Thyroid gland (tissue), 4 donors: ENCODE data around the gene MLF2. TPM values are rescaled to one million over a fixed set of nuclear protein-coding genes. Genes with fewer than 3 reads are reported as not detected.

Source experiments
- DNase-seq, 2 donors: peaks; one replicate each; pipeline ENCODE4 v3.0.0-alpha.2; 2019
- H3K27ac ChIP-seq, 3 donors: fragments of 200-600 bp; sonication (generic); 1 replicate in 2 of 3; 2 replicates in 1 of 3; pipeline ENCODE4 v1.5.1; 2016 to 2019; ENCODE audit warnings: mild to moderate bottlenecking in 1 of 3, moderate library complexity in 1 of 3
- H3K27me3 ChIP-seq: fragments of 200-600 bp; sonication (generic); one replicate; pipeline ENCODE4 v1.5.1; 2019
- H3K36me3 ChIP-seq, 2 donors: fragments of 200-600 bp; sonication (generic); one replicate each; pipeline ENCODE4 v1.5.1; 2016 to 2019
- H3K4me1 ChIP-seq, 2 donors: fragments of 200-600 bp; sonication (generic); one replicate each; pipeline ENCODE4 v1.5.1; 2017 to 2019
- H3K4me3 ChIP-seq, 3 donors: fragments of 200-600 bp; sonication (generic); replicated peaks in 1 of 3; 1 replicate in 2 of 3; 2 replicates in 1 of 3; pipeline ENCODE4 v1.5.1; 2016; ENCODE audit warnings: mild to moderate bottlenecking in 1 of 3
- H3K9me3 ChIP-seq: fragments of 200-600 bp; sonication (generic); one replicate; pipeline ENCODE4 v1.5.1; 2017
- POLR2A ChIP-seq, 2 donors: fragments of 450-650 bp; IDR thresholded peaks; one replicate each; pipeline ENCODE4 v1.6.1; 2017; ENCODE audit warnings: antibody characterized with exemption in 2 of 2, mild to moderate bottlenecking in 2 of 2, moderate library complexity in 1 of 2
- WGBS, 2 donors: methylation state at CpG; one replicate each; pipeline ENCODE4 v1.1.5; 2017; 5-methylcytosine and 5-hydroxymethylcytosine counted together
- intact Hi-C: fragments of 100-400 bp; cut with DNase I; formaldehyde crosslinking; loops from one replicate; pipeline ENCODE4 v1.15.1; 2023
- total RNA-seq, 4 donors: library from RNA; depleted of rRNA; stranded (reverse); fragments of >200 nt; gene quantifications; one replicate each; pipeline ENCODE4 v1.2.3, GENCODE V29; 2016
- TF ChIP-seq, protein P1 (sequence below), 6 experiments: fragments of 200-600 bp in 3 of 6; fragments of 450-650 bp in 3 of 6; sonication (generic) in 3 of 6; IDR thresholded peaks; one replicate each; pipeline ENCODE4 v1.5.1; 2016 to 2019; ENCODE audit warnings: antibody characterized with exemption in 6 of 6, mild to moderate bottlenecking in 2 of 6, inconsistent platforms in 1 of 6, moderate library complexity in 1 of 6

The MLF2 gene
- total RNA-seq, 4 donors from 2014 or later: 110 to 253 (median 196) TPM

GRCh38 chr12:6786416-6787094, 33.6 kb upstream of the MLF2 start:
- Histone ChIP-seq H3K9me3 (no peaks in the 10 kb centered on the region), H3K27me3 (no peaks in the 10 kb centered on the region), H3K27ac (no peak overlapping the region), H3K4me3 (no peak overlapping the region), H3K4me1 (no peaks in the 10 kb centered on the region), H3K36me3 (no peaks in the 10 kb centered on the region)
- WGBS, 2 donors: 67 to 74% methylated on average over 9 of the region's 9 CpGs
- no peak for DNase-seq
- intact Hi-C loops: no loop called here
- TF ChIP-seq POLR2A (IDR thresholded peaks at IDR 0.05): no peak
- TF ChIP-seq, protein P1, sequence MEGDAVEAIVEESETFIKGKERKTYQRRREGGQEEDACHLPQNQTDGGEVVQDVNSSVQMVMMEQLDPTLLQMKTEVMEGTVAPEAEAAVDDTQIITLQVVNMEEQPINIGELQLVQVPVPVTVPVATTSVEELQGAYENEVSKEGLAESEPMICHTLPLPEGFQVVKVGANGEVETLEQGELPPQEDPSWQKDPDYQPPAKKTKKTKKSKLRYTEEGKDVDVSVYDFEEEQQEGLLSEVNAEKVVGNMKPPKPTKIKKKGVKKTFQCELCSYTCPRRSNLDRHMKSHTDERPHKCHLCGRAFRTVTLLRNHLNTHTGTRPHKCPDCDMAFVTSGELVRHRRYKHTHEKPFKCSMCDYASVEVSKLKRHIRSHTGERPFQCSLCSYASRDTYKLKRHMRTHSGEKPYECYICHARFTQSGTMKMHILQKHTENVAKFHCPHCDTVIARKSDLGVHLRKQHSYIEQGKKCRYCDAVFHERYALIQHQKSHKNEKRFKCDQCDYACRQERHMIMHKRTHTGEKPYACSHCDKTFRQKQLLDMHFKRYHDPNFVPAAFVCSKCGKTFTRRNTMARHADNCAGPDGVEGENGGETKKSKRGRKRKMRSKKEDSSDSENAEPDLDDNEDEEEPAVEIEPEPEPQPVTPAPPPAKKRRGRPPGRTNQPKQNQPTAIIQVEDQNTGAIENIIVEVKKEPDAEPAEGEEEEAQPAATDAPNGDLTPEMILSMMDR (IDR thresholded peaks at IDR 0.05): no peak

GRCh38 chr12:6784761-6785160, 31.8 kb upstream of the MLF2 start:
- H3K4me3 ChIP-seq: no peak overlapping the region
- H3K4me1 ChIP-seq: no peaks in the 10 kb centered on the region
- no peak overlapping the region for H3K27ac ChIP-seq
- no peaks in the 10 kb centered on the region for H3K27me3 ChIP-seq
- DNase-seq: no peak
- no peaks in the 10 kb centered on the region for H3K36me3 ChIP-seq
- no peaks in the 10 kb centered on the region for H3K9me3 ChIP-seq
- intact Hi-C loops: loop anchor here (5.0 kb wide), 1 partner anchor 52 kb away; no protein-coding TSS in a partner anchor
- TF ChIP-seq, protein P1 (IDR thresholded peaks at IDR 0.05): no peak
- no peak for TF ChIP-seq POLR2A (IDR thresholded peaks at IDR 0.05)
- 66 to 67% methylated on average over 5 of the region's 5 CpGs for WGBS, 2 donors

DNA sequence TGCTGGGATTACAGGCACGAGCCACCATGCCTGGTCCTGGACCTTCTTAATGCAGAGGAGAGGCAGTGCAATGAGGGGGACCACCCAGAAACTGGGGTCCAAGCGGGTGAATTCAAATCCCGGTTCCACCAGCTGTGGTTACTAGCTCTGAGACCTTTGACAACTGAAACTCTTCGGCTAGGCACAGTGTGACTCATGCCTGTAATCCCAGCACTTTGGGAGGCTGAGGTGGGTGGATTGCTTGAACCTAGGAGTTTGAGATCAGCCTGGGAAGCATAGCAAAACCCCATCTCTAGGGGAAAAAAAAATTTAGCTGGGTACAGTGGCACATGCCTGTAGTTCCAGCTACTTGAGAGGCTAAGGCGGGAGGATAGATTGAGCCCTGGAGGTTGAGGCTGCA, 31.4 kb upstream of the MLF2 start:
- WGBS, 2 donors: 60 to 77% methylated on average over 3 to 5 of the region's 5 CpGs
- Histone ChIP-seq H3K27ac (no peak overlapping the region), H3K9me3 (no peaks in the 10 kb centered on the region), H3K36me3 (no peaks in the 10 kb centered on the region), H3K27me3 (no peaks in the 10 kb centered on the region), H3K4me1 (no peaks in the 10 kb centered on the region), H3K4me3 (no peak overlapping the region)
- no peak for DNase-seq
- TF ChIP-seq, protein P1 (IDR thresholded peaks at IDR 0.05): no peak
- no peak for TF ChIP-seq POLR2A (IDR thresholded peaks at IDR 0.05)
- intact Hi-C loops: loop anchor here (5.0 kb wide), 1 partner anchor 52 kb away; no protein-coding TSS in a partner anchor

DNA sequence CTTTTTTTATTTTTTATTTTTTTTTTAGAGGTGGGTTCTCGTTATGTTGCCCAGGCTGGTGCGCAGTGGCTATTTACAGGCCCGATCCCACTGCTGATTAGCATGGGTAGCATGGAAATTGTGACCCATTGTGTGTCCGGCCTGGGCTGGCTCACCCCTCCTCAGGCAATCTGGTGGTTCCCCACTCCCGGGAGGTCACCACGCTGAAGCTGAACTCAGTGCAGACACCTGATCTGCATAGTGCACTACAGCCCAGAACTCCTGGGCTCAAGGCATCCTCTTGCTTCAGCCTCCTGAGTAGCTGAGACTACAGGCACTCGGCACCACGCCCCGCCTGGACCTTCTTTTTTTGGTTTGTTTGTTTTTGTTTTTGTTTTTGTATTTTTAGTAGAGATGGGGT, 30.9 kb upstream of the MLF2 start:
- intact Hi-C loops: loop anchor here (5.0 kb wide), 1 partner anchor 52 kb away; no protein-coding TSS in a partner anchor
- H3K27ac ChIP-seq: no peak overlapping the region
- no peak for DNase-seq
- H3K36me3 ChIP-seq: no peaks in the 10 kb centered on the region
- H3K4me1 ChIP-seq: no peaks in the 10 kb centered on the region
- H3K27me3 ChIP-seq: no peaks in the 10 kb centered on the region
- no peak for TF ChIP-seq POLR2A (IDR thresholded peaks at IDR 0.05)
- TF ChIP-seq, protein P1 (IDR thresholded peaks at IDR 0.05): no peak
- no peaks in the 10 kb centered on the region for H3K9me3 ChIP-seq
- no peak overlapping the region for H3K4me3 ChIP-seq
- WGBS, 2 donors: 83 to 93% methylated on average over 9 of the region's 9 CpGs

DNA sequence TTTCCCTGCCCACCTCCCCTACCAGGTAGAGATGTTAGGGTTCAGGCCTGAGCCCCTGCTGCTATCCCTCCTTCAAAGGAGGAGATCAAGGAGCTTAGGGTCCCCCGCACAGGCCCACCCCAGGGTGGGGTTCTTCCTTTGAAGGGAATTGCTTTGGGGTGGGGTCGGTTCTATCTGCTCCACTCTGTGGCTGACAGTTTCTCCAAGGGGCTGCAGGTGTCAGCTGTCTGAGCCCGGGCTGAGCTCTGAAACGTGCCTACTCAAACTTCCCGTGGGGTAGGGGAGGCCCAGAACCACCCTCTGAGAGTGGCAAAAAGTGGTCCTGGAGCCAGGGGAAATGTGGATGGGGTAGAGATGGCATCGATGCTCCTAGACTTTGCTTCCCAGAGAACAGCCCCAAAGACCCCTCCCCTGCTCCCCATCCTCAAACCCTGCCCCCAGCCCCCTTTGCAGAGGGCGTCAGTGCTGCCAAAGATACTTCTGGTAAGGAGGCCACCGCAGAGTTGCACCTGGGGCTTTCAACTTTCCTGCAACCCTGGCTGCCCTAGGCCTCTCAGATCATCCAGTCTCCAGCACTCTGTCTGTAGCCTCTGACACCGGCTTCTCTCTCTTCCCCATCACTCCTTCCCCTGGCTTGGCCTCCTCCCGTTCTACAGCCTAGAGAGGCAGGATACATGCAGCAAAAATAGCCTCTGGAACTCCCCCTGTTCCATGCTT, 30.1 kb upstream of the MLF2 start:
- Histone ChIP-seq H3K4me1 (peaks cover 6 to 7% of the 10 kb centered on the region in 2 donors), H3K9me3 (no peaks in the 10 kb centered on the region), H3K27ac (no peak overlapping the region), H3K4me3 (no peak overlapping the region), H3K36me3 (no peaks in the 10 kb centered on the region), H3K27me3 (no peaks in the 10 kb centered on the region)
- WGBS, 2 donors: 75 to 79% methylated on average over 9 of the region's 10 CpGs
- no peak for DNase-seq
- no peak for TF ChIP-seq POLR2A (IDR thresholded peaks at IDR 0.05)
- TF ChIP-seq, protein P1 (IDR thresholded peaks at IDR 0.05): no peak
- intact Hi-C loops: loop anchor here (5.0 kb wide), 1 partner anchor 51 kb away; no protein-coding TSS in a partner anchor
